Chondrocyte (in vitro differentiated cells): ENCODE data around the gene SYT13. TPM values are rescaled to one million over a fixed set of nuclear protein-coding genes. Genes with fewer than 3 reads are reported as not detected.

Experiments
- DNase-seq: peaks from one replicate; pipeline ENCODE4 v3.0.0; 2021; ENCODE audit warnings: mixed read lengths, low spot score
- H3K27ac Mint-ChIP-seq: one replicate; pipeline ENCODE4 v1.8.0; 2021; ENCODE audit warnings: mild to moderate bottlenecking, moderate library complexity, mixed read lengths; ENCODE audit not compliant: unreplicated experiment
- H3K27me3 Mint-ChIP-seq: 2 replicates; pipeline ENCODE4 v1.8.0; 2021; ENCODE audit warnings: low read depth, mixed read lengths
- H3K36me3 Mint-ChIP-seq: 2 replicates; pipeline ENCODE4 v1.8.0; 2021; ENCODE audit warnings: low read depth, mixed read lengths
- H3K4me1 Mint-ChIP-seq: 2 replicates; pipeline ENCODE4 v1.8.0; 2021; ENCODE audit warnings: low read depth, mild to moderate bottlenecking, mixed read lengths
- H3K4me3 Mint-ChIP-seq: one replicate; pipeline ENCODE4 v1.8.0; 2021; ENCODE audit warnings: mild to moderate bottlenecking, moderate library complexity, mixed read lengths; ENCODE audit not compliant: unreplicated experiment
- H3K9me3 Mint-ChIP-seq: 2 replicates; pipeline ENCODE4 v1.8.0; 2021; ENCODE audit warnings: low read depth, mixed read lengths
- CTCF ChIP-seq: fragments of 200-600 bp; sonication (generic); IDR thresholded peaks from 2 replicates; pipeline ENCODE4 v1.5.0; 2021; ENCODE audit warnings: antibody characterized with exemption, mild to moderate bottlenecking, moderate library complexity
- total RNA-seq: library from RNA; stranded (reverse); gene quantifications from 3 replicates; pipeline ENCODE4 v1.2.1, GENCODE V29; 2021

The SYT13 gene
- total RNA-seq, 1 donor from 2014 or later = 2.8 TPM

- peaks cover 3% of the 10 kb centered on the region for H3K9me3 Mint-ChIP-seq
- no peak for DNase-seq
- no peaks in the 10 kb centered on the region for H3K36me3 Mint-ChIP-seq
- H3K4me3 Mint-ChIP-seq = no peak overlapping the region
- peaks cover 33% of the 10 kb centered on the region for H3K27me3 Mint-ChIP-seq
- no peak overlapping the region for H3K27ac Mint-ChIP-seq
- no peak for TF ChIP-seq CTCF
- no peaks in the 10 kb centered on the region for H3K4me1 Mint-ChIP-seq
Measured at GRCh38 chr11:45303316-45303715, 17.2 kb upstream of the SYT13 start.

- peaks cover 2% of the 10 kb centered on the region for H3K9me3 Mint-ChIP-seq
- no peaks in the 10 kb centered on the region for H3K36me3 Mint-ChIP-seq
- TF ChIP-seq CTCF = no peak
- H3K4me3 Mint-ChIP-seq = no peak overlapping the region
- no peaks in the 10 kb centered on the region for H3K4me1 Mint-ChIP-seq
- H3K27ac Mint-ChIP-seq = no peak overlapping the region
- peaks cover 29% of the 10 kb centered on the region for H3K27me3 Mint-ChIP-seq
- DNase-seq = no peak
Measured at GRCh38 chr11:45301537-45302246, 15.6 kb upstream of the SYT13 start.

DNA sequence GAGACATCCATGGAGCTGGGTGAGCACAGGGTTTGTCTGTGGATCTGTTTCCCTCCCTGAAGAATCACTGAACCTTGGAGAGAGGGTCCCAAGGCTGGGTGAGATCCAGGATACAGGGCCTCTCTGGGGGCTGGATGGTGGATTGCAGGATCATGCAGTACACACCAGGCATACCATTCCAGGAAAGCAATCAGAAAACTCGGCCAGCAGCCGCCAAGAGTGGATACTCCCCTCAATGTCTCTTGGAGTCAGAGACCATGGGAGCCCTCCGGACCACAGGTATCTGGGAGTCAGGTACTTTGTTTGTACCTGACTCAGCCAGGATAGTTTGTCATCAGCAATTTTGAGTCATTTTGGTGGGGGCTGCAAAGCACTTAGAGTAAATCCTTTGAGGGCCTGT, 14.6 kb upstream of the SYT13 start:
- H3K9me3 Mint-ChIP-seq = peaks cover 2% of the 10 kb centered on the region
- no peak for DNase-seq
- no peaks in the 10 kb centered on the region for H3K36me3 Mint-ChIP-seq
- no peak for TF ChIP-seq CTCF
- H3K4me1 Mint-ChIP-seq = no peaks in the 10 kb centered on the region
- H3K27ac Mint-ChIP-seq = no peak overlapping the region
- no peak overlapping the region for H3K4me3 Mint-ChIP-seq
- H3K27me3 Mint-ChIP-seq = peaks cover 21% of the 10 kb centered on the region

DNA sequence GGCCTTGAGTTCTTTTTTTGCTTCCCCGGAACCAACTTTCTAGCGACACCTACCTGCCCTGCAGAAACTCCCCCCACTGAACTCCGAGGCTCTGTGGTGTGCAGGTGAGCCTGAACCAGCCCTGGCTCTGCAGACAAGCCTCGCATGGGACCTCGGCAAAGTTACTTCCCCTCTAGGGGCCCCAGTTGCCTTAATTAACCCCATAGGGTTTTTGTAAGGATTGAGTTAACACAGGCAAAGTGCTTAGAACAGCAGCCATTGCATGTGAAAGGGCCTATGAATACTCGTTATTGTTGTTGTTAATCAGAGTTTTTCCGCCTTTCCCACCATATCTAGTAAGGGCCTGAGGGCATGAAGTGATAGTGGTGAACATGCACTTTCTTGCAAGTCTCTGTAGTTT, 12.6 kb upstream of the SYT13 start:
- no peaks in the 10 kb centered on the region for H3K36me3 Mint-ChIP-seq
- H3K9me3 Mint-ChIP-seq = peaks cover 2% of the 10 kb centered on the region
- no peak overlapping the region for H3K27ac Mint-ChIP-seq
- no peaks in the 10 kb centered on the region for H3K4me1 Mint-ChIP-seq
- no peak for DNase-seq
- H3K4me3 Mint-ChIP-seq = no peak overlapping the region
- TF ChIP-seq CTCF = no peak
- peaks cover 6% of the 10 kb centered on the region for H3K27me3 Mint-ChIP-seq

- TF ChIP-seq CTCF = no peak
- Mint-ChIP-seq H3K27me3 (peaks cover 10% of the 10 kb centered on the region), H3K4me3 (no peak overlapping the region), H3K36me3 (no peaks in the 10 kb centered on the region), H3K4me1 (peaks cover 3% of the 10 kb centered on the region), H3K9me3 (peaks cover 2% of the 10 kb centered on the region), H3K27ac (no peak overlapping the region)
- no peak for DNase-seq
Measured at GRCh38 chr11:45296075-45296474, 9.9 kb upstream of the SYT13 start.
